GM21825 (cell line): ENCODE data around the gene GPHA2.
A peak's percentile ranks its signal among the peaks of the same experiment; 100 is the strongest.

Source experiments
- ATAC-seq: cut with Tn5 transposase; IDR thresholded peaks from one replicate; pipeline ENCODE4 v1.9.1; 2021; ENCODE audit warnings: mild to moderate bottlenecking, moderate library complexity; ENCODE audit not compliant: unreplicated experiment

Gene GPHA2

GRCh38 chr11:64911689-64912088 is 24.0 kb downstream of the GPHA2 start:
- no peak for ATAC-seq

- ATAC-seq = no peak
Observed at GRCh38 chr11:64911142-64911541, 24.6 kb downstream of the GPHA2 start.

- no peak for ATAC-seq
Observed at GRCh38 chr11:64910451-64911093, 25.1 kb downstream of the GPHA2 start.

GRCh38 chr11:64909653-64910343 is 25.9 kb downstream of the GPHA2 start:
- ATAC-seq = no peak

GRCh38 chr11:64908766-64909165 is 26.9 kb downstream of the GPHA2 start:
- no peak for ATAC-seq

- ATAC-seq = no peak
Observed at GRCh38 chr11:64906314-64906635, 29.4 kb downstream of the GPHA2 start.

GRCh38 chr11:64905516-64906313 is 30.0 kb downstream of the GPHA2 start:
- ATAC-seq = no peak

GRCh38 chr11:64903291-64903833 is 32.3 kb downstream of the GPHA2 start:
- no peak for ATAC-seq

- ATAC-seq = no peak
Observed at GRCh38 chr11:64902102-64902900, 33.4 kb downstream of the GPHA2 start.

GRCh38 chr11:64900774-64901173 is 34.9 kb downstream of the GPHA2 start:
- ATAC-seq = no peak

GRCh38 chr11:64900263-64900678 is 35.4 kb downstream of the GPHA2 start:
- ATAC-seq = no peak

- no peak for ATAC-seq
Observed at GRCh38 chr11:64898541-64898940, 37.2 kb downstream of the GPHA2 start.

- ATAC-seq = no peak
Observed at GRCh38 chr11:64898076-64898445, 37.6 kb downstream of the GPHA2 start.

- ATAC-seq = no peak
Observed at GRCh38 chr11:64897381-64898075, 38.2 kb downstream of the GPHA2 start.

- no peak for ATAC-seq
Observed at GRCh38 chr11:64896448-64897022, 39.2 kb downstream of the GPHA2 start.

- ATAC-seq = no peak
Observed at GRCh38 chr11:64894812-64895452, 40.8 kb downstream of the GPHA2 start.

- ATAC-seq = peak; percentile 61
Observed at GRCh38 chr11:64894070-64894811, 41.5 kb downstream of the GPHA2 start.

- ATAC-seq = no peak
Observed at GRCh38 chr11:64893194-64894069, 42.3 kb downstream of the GPHA2 start.
